HL-60 (cell line): Measurements from ENCODE around the gene BLID.

Source experiments
- GABPA ChIP-seq: IDR thresholded peaks from 2 replicates; pipeline ENCODE4 v1.6.1; 2012; ENCODE audit warnings: low read depth
- POLR2AphosphoS5 ChIP-seq: IDR thresholded peaks from 2 replicates; pipeline ENCODE4 v1.6.1; 2012; ENCODE audit warnings: low read depth
- TF ChIP-seq, protein P1 (sequence below): IDR thresholded peaks from one replicate; pipeline ENCODE4 v1.5.1; 2011; ENCODE audit warnings: low read length, control low read depth, inconsistent platforms; ENCODE audit not compliant: insufficient read depth
- TF ChIP-seq, protein P2 (sequence below): IDR thresholded peaks from 2 replicates; pipeline ENCODE4 v1.6.1; 2012; ENCODE audit warnings: low read depth; ENCODE audit not compliant: insufficient replicate concordance

DNA sequence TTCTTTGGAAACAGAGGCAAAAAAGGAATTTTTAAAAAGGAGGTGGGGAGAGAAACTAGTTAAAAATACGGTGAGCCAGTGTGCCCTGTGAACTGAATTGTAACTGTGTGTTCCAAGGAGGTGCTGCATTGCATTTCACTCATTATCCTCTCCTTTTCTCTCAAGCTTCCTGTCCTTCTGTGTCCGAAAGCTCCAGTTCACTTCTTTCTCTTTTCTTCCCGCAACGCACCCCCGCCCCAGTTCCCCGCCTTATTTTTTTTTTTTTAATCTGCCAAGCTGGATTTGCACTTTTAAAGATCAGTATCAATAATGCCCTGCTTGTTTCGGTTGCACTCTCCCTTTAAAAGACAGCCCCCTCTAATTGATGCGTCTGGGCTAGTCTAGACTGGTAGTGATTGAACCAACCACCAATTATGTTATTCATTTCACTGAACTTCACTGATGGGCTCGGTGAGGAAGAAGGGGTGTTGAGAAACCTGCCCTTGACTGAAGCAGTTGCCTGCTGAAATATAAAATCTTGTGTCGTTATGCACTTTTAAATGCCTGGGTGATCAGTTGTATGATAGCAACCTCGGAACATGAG, 18.5 kb downstream of the BLID start:
- TF ChIP-seq, protein P1, sequence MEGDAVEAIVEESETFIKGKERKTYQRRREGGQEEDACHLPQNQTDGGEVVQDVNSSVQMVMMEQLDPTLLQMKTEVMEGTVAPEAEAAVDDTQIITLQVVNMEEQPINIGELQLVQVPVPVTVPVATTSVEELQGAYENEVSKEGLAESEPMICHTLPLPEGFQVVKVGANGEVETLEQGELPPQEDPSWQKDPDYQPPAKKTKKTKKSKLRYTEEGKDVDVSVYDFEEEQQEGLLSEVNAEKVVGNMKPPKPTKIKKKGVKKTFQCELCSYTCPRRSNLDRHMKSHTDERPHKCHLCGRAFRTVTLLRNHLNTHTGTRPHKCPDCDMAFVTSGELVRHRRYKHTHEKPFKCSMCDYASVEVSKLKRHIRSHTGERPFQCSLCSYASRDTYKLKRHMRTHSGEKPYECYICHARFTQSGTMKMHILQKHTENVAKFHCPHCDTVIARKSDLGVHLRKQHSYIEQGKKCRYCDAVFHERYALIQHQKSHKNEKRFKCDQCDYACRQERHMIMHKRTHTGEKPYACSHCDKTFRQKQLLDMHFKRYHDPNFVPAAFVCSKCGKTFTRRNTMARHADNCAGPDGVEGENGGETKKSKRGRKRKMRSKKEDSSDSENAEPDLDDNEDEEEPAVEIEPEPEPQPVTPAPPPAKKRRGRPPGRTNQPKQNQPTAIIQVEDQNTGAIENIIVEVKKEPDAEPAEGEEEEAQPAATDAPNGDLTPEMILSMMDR: no peak
- TF ChIP-seq, protein P2, sequence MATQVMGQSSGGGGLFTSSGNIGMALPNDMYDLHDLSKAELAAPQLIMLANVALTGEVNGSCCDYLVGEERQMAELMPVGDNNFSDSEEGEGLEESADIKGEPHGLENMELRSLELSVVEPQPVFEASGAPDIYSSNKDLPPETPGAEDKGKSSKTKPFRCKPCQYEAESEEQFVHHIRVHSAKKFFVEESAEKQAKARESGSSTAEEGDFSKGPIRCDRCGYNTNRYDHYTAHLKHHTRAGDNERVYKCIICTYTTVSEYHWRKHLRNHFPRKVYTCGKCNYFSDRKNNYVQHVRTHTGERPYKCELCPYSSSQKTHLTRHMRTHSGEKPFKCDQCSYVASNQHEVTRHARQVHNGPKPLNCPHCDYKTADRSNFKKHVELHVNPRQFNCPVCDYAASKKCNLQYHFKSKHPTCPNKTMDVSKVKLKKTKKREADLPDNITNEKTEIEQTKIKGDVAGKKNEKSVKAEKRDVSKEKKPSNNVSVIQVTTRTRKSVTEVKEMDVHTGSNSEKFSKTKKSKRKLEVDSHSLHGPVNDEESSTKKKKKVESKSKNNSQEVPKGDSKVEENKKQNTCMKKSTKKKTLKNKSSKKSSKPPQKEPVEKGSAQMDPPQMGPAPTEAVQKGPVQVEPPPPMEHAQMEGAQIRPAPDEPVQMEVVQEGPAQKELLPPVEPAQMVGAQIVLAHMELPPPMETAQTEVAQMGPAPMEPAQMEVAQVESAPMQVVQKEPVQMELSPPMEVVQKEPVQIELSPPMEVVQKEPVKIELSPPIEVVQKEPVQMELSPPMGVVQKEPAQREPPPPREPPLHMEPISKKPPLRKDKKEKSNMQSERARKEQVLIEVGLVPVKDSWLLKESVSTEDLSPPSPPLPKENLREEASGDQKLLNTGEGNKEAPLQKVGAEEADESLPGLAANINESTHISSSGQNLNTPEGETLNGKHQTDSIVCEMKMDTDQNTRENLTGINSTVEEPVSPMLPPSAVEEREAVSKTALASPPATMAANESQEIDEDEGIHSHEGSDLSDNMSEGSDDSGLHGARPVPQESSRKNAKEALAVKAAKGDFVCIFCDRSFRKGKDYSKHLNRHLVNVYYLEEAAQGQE: no peak
- TF ChIP-seq POLR2AphosphoS5 (no peak), GABPA (no peak)
